Astrocyte (in vitro differentiated cells and primary cell): Measurements from ENCODE around the gene GPER1. TPM values are rescaled to one million over a fixed set of nuclear protein-coding genes. Genes with fewer than 3 reads are reported as not detected.

ENCODE experiments used
- DNase-seq: peaks from one replicate; pipeline ENCODE4 v3.0.0-alpha.2; 2010; ENCODE audit warnings: low read depth
- FAIRE-seq: peaks from 2 replicates; lab custom pipeline; 2011; peaks lifted over from hg19 to GRCh38; lab: Jason Lieb, UNC
- H2AFZ ChIP-seq: 2 replicates; pipeline ENCODE4 v1.6.0; 2012; ENCODE audit warnings: low read depth, low read length, inconsistent platforms
- H3K27ac ChIP-seq: 2 replicates; pipeline ENCODE4 v1.5.1; 2011; ENCODE audit warnings: low read depth, low read length, inconsistent platforms
- H3K27me3 ChIP-seq: 2 replicates; pipeline ENCODE4 v1.6.0; 2011; ENCODE audit warnings: low read length, inconsistent platforms; ENCODE audit not compliant: insufficient read depth
- H3K36me3 ChIP-seq: 2 replicates; pipeline ENCODE4 v1.5.1; 2011; ENCODE audit warnings: low read length, inconsistent platforms; ENCODE audit not compliant: insufficient read depth
- H3K4me1 ChIP-seq: 2 replicates; pipeline ENCODE4 v1.5.1; 2011; ENCODE audit warnings: low read length, inconsistent platforms; ENCODE audit not compliant: insufficient read depth
- H3K4me2 ChIP-seq: 2 replicates; pipeline ENCODE4 v1.6.0; 2012; ENCODE audit warnings: low read length, inconsistent platforms
- H3K4me3 ChIP-seq: 2 replicates; pipeline ENCODE4 v1.5.1; 2011; ENCODE audit warnings: low read depth, mild to moderate bottlenecking, low read length, inconsistent platforms; ENCODE audit not compliant: insufficient read depth
- H3K79me2 ChIP-seq: 2 replicates; pipeline ENCODE4 v1.6.0; 2012; ENCODE audit warnings: mild to moderate bottlenecking, low read length, inconsistent platforms; ENCODE audit not compliant: insufficient read depth
- H3K9ac ChIP-seq: 2 replicates; pipeline ENCODE4 v1.6.0; 2012; ENCODE audit warnings: mild to moderate bottlenecking, low read length, inconsistent platforms
- H3K9me3 ChIP-seq: 2 replicates; pipeline ENCODE4 v1.5.1; 2012; ENCODE audit warnings: low read depth, mild to moderate bottlenecking, low read length, inconsistent platforms; ENCODE audit not compliant: insufficient read depth
- H4K20me1 ChIP-seq: 2 replicates; pipeline ENCODE4 v1.6.0; 2012; ENCODE audit warnings: low read length, inconsistent platforms; ENCODE audit not compliant: insufficient read depth
- H3K27ac Mint-ChIP-seq: one replicate; pipeline ENCODE4 v1.8.0; 2021; ENCODE audit warnings: mild to moderate bottlenecking, mixed read lengths; ENCODE audit not compliant: unreplicated experiment
- H3K27me3 Mint-ChIP-seq: one replicate; pipeline ENCODE4 v1.8.0; 2021; ENCODE audit warnings: low read depth, mixed read lengths; ENCODE audit not compliant: unreplicated experiment
- H3K36me3 Mint-ChIP-seq: one replicate; pipeline ENCODE4 v1.8.0; 2021; ENCODE audit warnings: low read depth, mixed read lengths; ENCODE audit not compliant: unreplicated experiment
- H3K4me1 Mint-ChIP-seq: one replicate; pipeline ENCODE4 v1.8.0; 2021; ENCODE audit warnings: low read depth, mixed read lengths; ENCODE audit not compliant: unreplicated experiment
- H3K4me3 Mint-ChIP-seq: one replicate; pipeline ENCODE4 v1.8.0; 2021; ENCODE audit warnings: mild to moderate bottlenecking, moderate library complexity, mixed read lengths; ENCODE audit not compliant: unreplicated experiment
- H3K9me3 Mint-ChIP-seq: one replicate; pipeline ENCODE4 v1.8.0; 2021; ENCODE audit warnings: mild to moderate bottlenecking, mixed read lengths; ENCODE audit not compliant: unreplicated experiment
- CTCF ChIP-seq: IDR thresholded peaks from 2 replicates; pipeline ENCODE4 v1.5.1; 2011; ENCODE audit warnings: low read depth, mild to moderate bottlenecking, inconsistent platforms, low read length, moderate library complexity; ENCODE audit not compliant: insufficient read depth
- EZH2 ChIP-seq: IDR thresholded peaks from 2 replicates; pipeline ENCODE4 v1.6.1; 2012; ENCODE audit warnings: mild to moderate bottlenecking, low read length, inconsistent platforms; ENCODE audit not compliant: insufficient read depth
- total RNA-seq: library from RNA; stranded (reverse); gene quantifications from 2 replicates; pipeline ENCODE4 v1.2.1, GENCODE V29; 2021

Gene GPER1
- total RNA-seq, 1 donor from 2014 or later, result 17.4 TPM

GRCh38 chr7:1131471-1132265 is 43.8 kb downstream of the GPER1 start:
- Histone ChIP-seq H4K20me1 (peaks cover 10% of the 10 kb centered on the region), H3K4me3 (no peak overlapping the region), H3K9me3 (no peaks in the 10 kb centered on the region), H3K27me3 (no peaks in the 10 kb centered on the region), H3K4me2 (no peak overlapping the region), H3K79me2 (peaks cover 15% of the 10 kb centered on the region), H3K27ac (no peak overlapping the region), H3K4me1 (peaks cover under 1% of the 10 kb centered on the region), H3K9ac (no peak overlapping the region), H2AFZ (no peak overlapping the region), H3K36me3 (peaks cover 2% of the 10 kb centered on the region)
- Mint-ChIP-seq H3K36me3 (peaks cover 15% of the 10 kb centered on the region), H3K9me3 (no peaks in the 10 kb centered on the region), H3K27me3 (no peaks in the 10 kb centered on the region), H3K4me3 (no peak overlapping the region), H3K27ac (no peak overlapping the region), H3K4me1 (peaks cover 1% of the 10 kb centered on the region)
- TF ChIP-seq CTCF (no peak), EZH2 (no peak)
- no peak for FAIRE-seq
- DNase-seq, result no peak

- H3K9me3 Mint-ChIP-seq, result no peaks in the 10 kb centered on the region
- Histone ChIP-seq H3K27ac (no peak overlapping the region), H3K79me2 (peaks cover 26% of the 10 kb centered on the region), H3K4me3 (no peak overlapping the region), H3K36me3 (no peaks in the 10 kb centered on the region), H4K20me1 (peaks cover 10% of the 10 kb centered on the region), H3K9ac (no peak overlapping the region), H2AFZ (no peak overlapping the region), H3K4me2 (no peak overlapping the region), H3K9me3 (no peaks in the 10 kb centered on the region), H3K27me3 (no peaks in the 10 kb centered on the region), H3K4me1 (peaks cover 8% of the 10 kb centered on the region)
- DNase-seq (no peak), FAIRE-seq (no peak)
- H3K36me3 Mint-ChIP-seq, result peaks cover 7% of the 10 kb centered on the region
- H3K27ac Mint-ChIP-seq, result no peak overlapping the region
- H3K4me1 Mint-ChIP-seq, result peaks cover 8% of the 10 kb centered on the region
- TF ChIP-seq EZH2, result no peak
- TF ChIP-seq CTCF, result no peak
- H3K27me3 Mint-ChIP-seq, result no peaks in the 10 kb centered on the region
- no peak overlapping the region for H3K4me3 Mint-ChIP-seq
These were observed 47.0 kb downstream of the GPER1 start for GRCh38 chr7:1134951-1135350.

- Histone ChIP-seq H3K79me2 (peaks cover 26% of the 10 kb centered on the region), H4K20me1 (peaks cover 7% of the 10 kb centered on the region), H3K4me2 (peak overlapping the region; percentile 90), H3K9me3 (no peaks in the 10 kb centered on the region), H3K4me3 (peak overlapping the region; percentile 76), H3K9ac (peak overlapping the region; percentile 79), H3K36me3 (no peaks in the 10 kb centered on the region), H2AFZ (no peak overlapping the region), H3K27ac (no peak overlapping the region), H3K27me3 (no peaks in the 10 kb centered on the region), H3K4me1 (peaks cover 8% of the 10 kb centered on the region)
- H3K36me3 Mint-ChIP-seq, result peaks cover 7% of the 10 kb centered on the region
- H3K9me3 Mint-ChIP-seq, result no peaks in the 10 kb centered on the region
- peaks cover 3% of the 10 kb centered on the region for H3K27me3 Mint-ChIP-seq
- DNase-seq, result no peak
- peak overlapping the region; percentile 87 for H3K4me3 Mint-ChIP-seq
- H3K4me1 Mint-ChIP-seq, result peaks cover 8% of the 10 kb centered on the region
- H3K27ac Mint-ChIP-seq, result no peak overlapping the region
- TF ChIP-seq EZH2 (no peak), CTCF (no peak)
- no peak for FAIRE-seq
These were observed 49.1 kb downstream of the GPER1 start for GRCh38 chr7:1136841-1137516.
